ENCODE measurements around the gene PRAME.
"Not testable (repeated sequence)": the region's sequence is repeated elsewhere in the genome, so short reads cannot be mapped to it uniquely, and the experiment has no call there.

The PRAME gene

DNA sequence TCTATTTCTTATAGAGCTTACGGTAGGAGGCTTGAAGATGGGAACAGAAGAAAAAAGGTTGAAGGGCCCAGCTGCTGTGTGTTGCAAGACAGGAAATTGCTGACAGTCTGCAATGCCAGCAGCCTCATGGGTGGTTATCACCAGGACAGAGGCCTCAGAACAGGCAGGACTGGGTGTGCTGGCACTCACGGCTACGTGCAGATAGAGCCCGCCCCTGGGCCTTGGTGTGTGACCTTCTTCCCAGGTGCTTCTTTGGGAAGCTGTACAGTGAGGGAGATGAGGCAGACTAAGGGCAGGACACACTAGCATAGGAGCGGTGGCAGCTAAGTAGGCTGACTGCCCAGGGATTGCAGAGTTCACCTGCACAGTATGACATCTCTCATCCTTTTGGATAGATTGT is 12.6 kb downstream of the PRAME start:
- Histone ChIP-seq H3K9ac (ENCODE audit: low read depth, low read length) (no peak overlapping the region), H3K4me3 (ENCODE audit: low read length) (no peak overlapping the region)

DNA sequence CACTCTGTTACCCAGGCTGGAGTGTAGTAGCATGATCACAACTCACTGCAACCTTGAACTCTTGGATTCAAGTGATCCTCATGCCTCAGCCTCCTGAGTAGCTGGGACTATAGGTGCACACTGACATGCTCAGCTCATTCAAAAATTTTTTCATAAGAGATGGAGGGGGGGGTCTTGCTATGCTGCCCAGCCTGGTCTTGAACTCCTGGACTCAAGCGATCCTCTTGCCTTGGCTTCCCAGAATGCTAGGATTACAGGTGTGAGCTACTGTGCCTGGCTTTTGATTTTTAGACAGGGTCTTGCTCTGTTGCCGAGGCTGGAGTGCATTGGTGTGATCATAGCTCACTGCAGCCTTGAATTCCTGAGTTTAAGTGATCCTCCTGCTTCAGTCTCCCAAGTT is 14.0 kb downstream of the PRAME start:
- Histone ChIP-seq H3K27ac (ENCODE audit: low read length) (no peak overlapping the region), H3K4me3 (ENCODE audit: low read length) (no peak overlapping the region), H3K27me3 (ENCODE audit: insufficient read depth, low read length) (peaks cover 95% of the 10 kb centered on the region), H3K4me1 (ENCODE audit: insufficient read depth, low read length) (no peaks in the 10 kb centered on the region), H3K9me3 (ENCODE audit: insufficient read depth, low read depth, low read length) (no peaks in the 10 kb centered on the region), H3K9ac (ENCODE audit: low read depth, low read length) (no peak overlapping the region), H3K36me3 (ENCODE audit: insufficient read depth, low read depth, low read length) (no peaks in the 10 kb centered on the region)

More for the DNA sequence above, 12.6 kb downstream of the PRAME start:
- no peaks in the 10 kb centered on the region for H3K36me3 ChIP-seq (ENCODE audit: insufficient read depth, low read depth, low read length)
- no peaks in the 10 kb centered on the region for H3K4me1 ChIP-seq (ENCODE audit: insufficient read depth, low read length)
- H3K9me3 ChIP-seq (ENCODE audit: insufficient read depth, low read depth, low read length) = no peaks in the 10 kb centered on the region
- H3K27ac ChIP-seq (ENCODE audit: low read length) = no peak overlapping the region
- peaks cover 98% of the 10 kb centered on the region for H3K27me3 ChIP-seq (ENCODE audit: insufficient read depth, low read length)

DNA sequence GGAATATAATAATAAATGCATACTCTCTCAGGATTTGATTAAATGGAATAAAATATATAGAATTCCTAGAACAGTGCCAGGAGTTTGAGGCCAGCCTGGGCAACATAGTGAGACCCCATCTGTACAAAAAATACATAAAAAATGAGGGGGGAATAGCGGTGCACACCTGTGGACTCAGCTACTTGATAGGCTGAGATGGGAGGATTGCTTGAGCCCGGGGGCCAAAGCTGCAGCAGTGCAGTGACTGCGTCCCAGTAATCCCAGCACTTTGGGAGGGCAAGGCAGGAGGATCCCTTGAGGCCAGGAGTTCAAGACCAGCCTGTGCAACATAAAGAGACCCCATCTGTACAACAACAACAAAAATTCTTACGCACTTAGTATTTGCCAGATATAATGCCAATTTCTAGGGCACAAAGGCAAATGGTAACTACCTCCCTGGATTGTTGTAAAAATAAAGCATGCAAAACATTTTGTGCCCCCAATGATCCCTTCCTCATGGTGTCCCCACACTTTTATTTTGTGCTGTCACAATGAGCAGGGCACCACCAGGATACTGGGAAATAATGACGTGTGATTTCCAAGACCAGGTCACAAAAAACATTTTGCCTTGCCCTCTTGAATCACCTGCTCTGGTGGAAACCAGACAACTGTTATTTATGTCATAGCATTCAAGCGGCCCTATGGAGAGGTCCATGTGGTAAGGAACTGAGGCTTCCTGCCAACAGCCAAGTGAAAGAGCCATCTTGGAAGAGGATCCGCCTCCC is 20.7 kb downstream of the PRAME start:
- Histone ChIP-seq H3K27ac (ENCODE audit: low read length) (no peak overlapping the region), H3K9ac (ENCODE audit: low read depth, low read length) (no peak overlapping the region), H3K4me1 (ENCODE audit: insufficient read depth, low read length) (no peaks in the 10 kb centered on the region), H3K36me3 (ENCODE audit: insufficient read depth, low read depth, low read length) (no peaks in the 10 kb centered on the region), H3K27me3 (ENCODE audit: insufficient read depth, low read length) (peaks cover 87% of the 10 kb centered on the region), H3K9me3 (ENCODE audit: insufficient read depth, low read depth, low read length) (no peaks in the 10 kb centered on the region), H3K4me3 (ENCODE audit: low read length) (no peak overlapping the region)

DNA sequence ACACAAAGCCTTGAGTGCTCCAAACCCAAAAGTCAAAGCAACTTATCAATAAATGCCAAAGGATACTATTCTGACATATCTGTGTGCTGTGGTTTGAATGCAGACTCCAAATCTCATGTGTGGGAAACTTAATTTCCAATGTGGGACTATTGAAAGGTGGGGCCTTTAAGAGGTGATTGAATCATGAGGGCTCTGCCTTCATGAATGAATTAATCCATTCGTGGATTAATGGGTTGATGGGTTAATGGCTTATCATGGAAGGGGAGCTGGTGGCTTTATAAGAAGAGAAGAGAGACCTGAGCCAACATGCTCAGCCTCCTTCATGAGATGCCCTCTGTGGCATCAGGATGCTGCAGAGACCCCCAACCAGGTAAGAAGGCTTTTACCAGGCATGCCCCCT is 22.1 kb downstream of the PRAME start:
- H3K9ac ChIP-seq (ENCODE audit: low read depth, low read length) = no peak overlapping the region
- peaks cover 83% of the 10 kb centered on the region for H3K27me3 ChIP-seq (ENCODE audit: insufficient read depth, low read length)

DNA sequence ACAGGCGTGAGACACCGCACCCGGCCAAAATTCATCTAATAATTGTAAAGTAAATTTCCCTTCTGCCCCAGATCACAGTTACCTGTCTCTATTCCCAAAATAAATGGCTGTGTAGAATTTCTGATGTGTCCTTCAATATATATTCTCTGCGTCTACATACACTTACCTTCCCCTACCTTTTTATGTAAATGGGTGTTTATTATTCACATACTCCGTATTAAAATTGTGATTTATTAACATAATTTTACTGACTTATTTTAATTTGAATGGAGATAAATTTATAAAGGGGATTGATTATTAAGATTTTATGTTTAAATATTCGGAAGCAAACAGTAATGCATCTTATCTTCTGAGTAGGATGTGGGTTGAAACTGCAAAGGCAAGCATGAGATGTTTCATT is 22.6 kb downstream of the PRAME start:
- H3K27me3 ChIP-seq (ENCODE audit: insufficient read depth, low read length) = peaks cover 83% of the 10 kb centered on the region

More for the DNA sequence above, 22.1 kb downstream of the PRAME start:
- Histone ChIP-seq H3K36me3 (ENCODE audit: insufficient read depth, low read depth, low read length) (no peaks in the 10 kb centered on the region), H3K9me3 (ENCODE audit: insufficient read depth, low read depth, low read length) (no peaks in the 10 kb centered on the region), H3K4me3 (ENCODE audit: low read length) (no peak overlapping the region), H3K4me1 (ENCODE audit: insufficient read depth, low read length) (no peaks in the 10 kb centered on the region), H3K27ac (ENCODE audit: low read length) (no peak overlapping the region)

DNA sequence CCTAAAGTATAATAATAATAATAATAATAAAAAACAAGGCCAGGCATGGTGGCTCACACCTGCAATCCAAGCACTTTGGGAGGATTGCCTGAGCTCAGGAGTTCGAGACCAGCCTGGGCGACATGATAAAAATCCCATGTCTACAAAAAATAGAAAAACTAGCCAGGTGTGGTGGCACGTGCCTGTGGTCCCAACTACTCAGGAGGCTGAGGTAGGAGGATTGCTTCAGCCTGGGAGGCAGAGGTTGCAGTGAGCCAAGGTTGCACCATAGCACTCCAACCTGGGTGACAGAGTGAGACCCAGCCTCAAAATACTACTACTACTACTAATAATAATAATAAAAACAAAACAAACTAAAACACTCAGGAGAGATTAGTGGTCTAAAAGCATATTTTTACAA is 23.4 kb downstream of the PRAME start:
- Histone ChIP-seq H3K4me3 (ENCODE audit: low read length) (no peak overlapping the region), H3K36me3 (ENCODE audit: insufficient read depth, low read depth, low read length) (no peaks in the 10 kb centered on the region), H3K27ac (ENCODE audit: low read length) (no peak overlapping the region), H3K4me1 (ENCODE audit: insufficient read depth, low read length) (no peaks in the 10 kb centered on the region), H3K27me3 (ENCODE audit: insufficient read depth, low read length) (peaks cover 81% of the 10 kb centered on the region), H3K9ac (ENCODE audit: low read depth, low read length) (no peak overlapping the region), H3K9me3 (ENCODE audit: insufficient read depth, low read depth, low read length) (no peaks in the 10 kb centered on the region)

More for the DNA sequence above, 22.6 kb downstream of the PRAME start:
- H3K4me1 ChIP-seq (ENCODE audit: insufficient read depth, low read length) = no peaks in the 10 kb centered on the region
- H3K36me3 ChIP-seq (ENCODE audit: insufficient read depth, low read depth, low read length) = no peaks in the 10 kb centered on the region
- H3K4me3 ChIP-seq (ENCODE audit: low read length) = no peak overlapping the region
- H3K27ac ChIP-seq (ENCODE audit: low read length) = no peak overlapping the region
- H3K9ac ChIP-seq (ENCODE audit: low read depth, low read length) = no peak overlapping the region
- H3K9me3 ChIP-seq (ENCODE audit: insufficient read depth, low read depth, low read length) = no peaks in the 10 kb centered on the region

DNA sequence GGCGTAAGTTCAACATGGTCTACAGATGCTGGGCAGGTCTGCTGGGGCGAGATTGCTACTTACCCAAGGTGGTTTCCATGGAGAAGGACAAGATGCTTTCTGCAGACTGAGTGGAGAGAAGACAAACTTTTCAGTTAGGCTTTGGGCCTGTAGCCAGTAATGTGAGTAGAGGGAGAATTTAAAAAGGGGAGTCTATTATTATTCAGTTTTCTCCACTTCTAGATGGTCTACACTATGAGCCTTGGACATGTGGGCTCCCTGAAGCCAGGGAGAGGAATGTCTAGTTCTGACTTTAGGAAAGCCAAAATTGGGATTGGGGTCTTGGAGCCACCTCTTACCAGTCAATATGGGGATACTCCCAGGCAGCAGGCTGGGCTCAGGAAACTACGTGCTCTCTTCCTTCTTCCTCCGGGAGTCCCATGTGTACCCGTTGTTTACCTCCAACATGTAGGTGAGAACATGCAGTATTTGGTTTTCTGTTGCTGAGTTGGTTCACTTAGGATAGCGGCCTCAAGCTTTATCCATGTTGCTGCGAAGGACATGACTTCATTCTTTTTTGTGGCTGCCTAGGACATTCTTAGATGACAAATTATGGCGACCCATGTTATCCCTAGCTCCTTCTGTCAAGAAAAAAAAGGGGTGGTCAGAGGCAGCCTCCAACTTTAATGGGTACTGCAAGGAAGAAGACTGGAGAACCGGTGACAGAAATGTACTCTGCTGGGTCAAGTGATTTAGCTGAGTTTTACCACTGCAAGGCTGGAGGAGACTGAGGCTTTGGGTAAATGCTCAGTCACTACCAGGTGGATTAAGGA is 24.3 kb downstream of the PRAME start:
- H3K4me3 ChIP-seq (ENCODE audit: low read length) = no peak overlapping the region
- no peak overlapping the region for H3K27ac ChIP-seq (ENCODE audit: low read length)
- H3K27me3 ChIP-seq (ENCODE audit: insufficient read depth, low read length) = peaks cover 75% of the 10 kb centered on the region
- no peaks in the 10 kb centered on the region for H3K9me3 ChIP-seq (ENCODE audit: insufficient read depth, low read depth, low read length)
- H3K9ac ChIP-seq (ENCODE audit: low read depth, low read length) = no peak overlapping the region
- H3K4me1 ChIP-seq (ENCODE audit: insufficient read depth, low read length) = no peaks in the 10 kb centered on the region
- no peaks in the 10 kb centered on the region for H3K36me3 ChIP-seq (ENCODE audit: insufficient read depth, low read depth, low read length)

DNA sequence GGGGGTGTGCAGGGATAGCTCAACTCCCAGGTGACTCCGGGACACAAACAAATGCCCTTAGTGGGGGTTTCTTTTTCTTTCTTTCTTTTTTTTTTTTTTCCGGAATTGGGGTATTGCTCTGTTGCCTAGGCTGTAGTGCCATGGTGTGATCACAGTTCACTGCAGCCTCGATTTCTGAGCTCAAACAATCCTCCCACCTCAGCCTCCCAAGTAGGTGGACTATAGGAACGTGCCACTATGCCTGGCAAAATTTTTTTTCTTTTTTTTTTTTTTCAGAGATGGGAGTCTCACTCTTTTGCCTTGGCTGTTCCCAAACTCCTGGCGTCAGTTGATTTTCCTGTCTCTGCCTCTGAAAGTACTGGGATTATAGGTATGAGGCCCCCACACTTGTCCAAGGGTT is 25.2 kb downstream of the PRAME start:
- no peaks in the 10 kb centered on the region for H3K4me1 ChIP-seq (ENCODE audit: insufficient read depth, low read length)
- no peaks in the 10 kb centered on the region for H3K36me3 ChIP-seq (ENCODE audit: insufficient read depth, low read depth, low read length)
- H3K9me3 ChIP-seq (ENCODE audit: insufficient read depth, low read depth, low read length) = no peaks in the 10 kb centered on the region
- H3K4me3 ChIP-seq (ENCODE audit: low read length) = no peak overlapping the region
- no peak overlapping the region for H3K9ac ChIP-seq (ENCODE audit: low read depth, low read length)
- H3K27ac ChIP-seq (ENCODE audit: low read length) = no peak overlapping the region
- H3K27me3 ChIP-seq (ENCODE audit: insufficient read depth, low read length) = peaks cover 73% of the 10 kb centered on the region

DNA sequence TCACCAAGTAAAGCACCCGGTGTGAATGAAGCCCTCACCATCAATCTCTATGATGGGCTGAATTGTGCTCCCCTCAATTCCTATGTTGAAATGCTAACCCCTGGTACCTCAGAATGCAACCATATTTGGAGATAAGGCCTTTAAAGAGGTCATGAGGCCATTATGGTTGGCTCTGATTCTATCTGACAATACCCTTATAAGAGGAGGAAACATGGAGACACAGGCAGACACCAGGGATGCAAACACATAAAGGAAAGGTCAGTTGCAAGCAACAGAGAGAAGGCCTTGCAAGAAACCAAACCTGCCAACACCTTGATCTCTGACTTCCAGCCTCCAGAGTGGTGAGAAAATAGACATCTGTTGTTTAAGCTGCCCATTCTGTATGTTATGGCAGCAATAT is 25.6 kb downstream of the PRAME start:
- no peak overlapping the region for H3K9ac ChIP-seq (ENCODE audit: low read depth, low read length)
- no peaks in the 10 kb centered on the region for H3K9me3 ChIP-seq (ENCODE audit: insufficient read depth, low read depth, low read length)
- H3K27ac ChIP-seq (ENCODE audit: low read length) = no peak overlapping the region
- peaks cover 73% of the 10 kb centered on the region for H3K27me3 ChIP-seq (ENCODE audit: insufficient read depth, low read length)
- H3K36me3 ChIP-seq (ENCODE audit: insufficient read depth, low read depth, low read length) = no peaks in the 10 kb centered on the region
- no peak overlapping the region for H3K4me3 ChIP-seq (ENCODE audit: low read length)
- H3K4me1 ChIP-seq (ENCODE audit: insufficient read depth, low read length) = no peaks in the 10 kb centered on the region

DNA sequence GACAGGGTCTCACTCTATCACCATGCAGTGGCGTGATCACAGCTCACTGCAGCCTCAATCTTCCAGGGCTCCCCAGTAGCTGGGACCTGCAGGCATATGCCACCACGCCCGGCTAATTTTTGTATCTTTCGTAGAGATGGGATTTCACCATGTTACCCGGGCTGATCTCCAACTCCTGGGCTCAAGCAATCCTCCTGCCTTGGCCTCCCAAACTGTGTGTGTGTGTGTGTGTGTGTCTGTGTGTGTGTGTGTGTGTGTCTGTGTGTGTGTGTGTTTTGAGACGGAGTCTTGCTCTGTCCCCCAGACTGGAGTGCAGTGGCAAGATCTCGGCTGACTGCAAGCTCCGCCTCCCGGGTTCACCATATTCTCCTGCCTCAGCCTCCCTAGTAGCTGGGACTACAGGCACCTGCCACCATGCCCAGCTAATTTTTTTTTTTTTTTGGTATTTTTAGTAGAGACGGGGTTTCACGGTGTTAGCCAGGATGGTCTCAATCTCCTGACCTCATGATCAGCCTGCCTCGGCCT is 26.5 kb downstream of the PRAME start:
- H3K27me3 ChIP-seq (ENCODE audit: insufficient read depth, low read length) = peaks cover 70% of the 10 kb centered on the region
- not testable (repeated sequence) for H3K9me3 ChIP-seq (ENCODE audit: insufficient read depth, low read depth, low read length); H3K4me3 ChIP-seq (ENCODE audit: low read length); H3K9ac ChIP-seq (ENCODE audit: low read depth, low read length); H3K36me3 ChIP-seq (ENCODE audit: insufficient read depth, low read depth, low read length); H3K4me1 ChIP-seq (ENCODE audit: insufficient read depth, low read length); H3K27ac ChIP-seq (ENCODE audit: low read length)

DNA sequence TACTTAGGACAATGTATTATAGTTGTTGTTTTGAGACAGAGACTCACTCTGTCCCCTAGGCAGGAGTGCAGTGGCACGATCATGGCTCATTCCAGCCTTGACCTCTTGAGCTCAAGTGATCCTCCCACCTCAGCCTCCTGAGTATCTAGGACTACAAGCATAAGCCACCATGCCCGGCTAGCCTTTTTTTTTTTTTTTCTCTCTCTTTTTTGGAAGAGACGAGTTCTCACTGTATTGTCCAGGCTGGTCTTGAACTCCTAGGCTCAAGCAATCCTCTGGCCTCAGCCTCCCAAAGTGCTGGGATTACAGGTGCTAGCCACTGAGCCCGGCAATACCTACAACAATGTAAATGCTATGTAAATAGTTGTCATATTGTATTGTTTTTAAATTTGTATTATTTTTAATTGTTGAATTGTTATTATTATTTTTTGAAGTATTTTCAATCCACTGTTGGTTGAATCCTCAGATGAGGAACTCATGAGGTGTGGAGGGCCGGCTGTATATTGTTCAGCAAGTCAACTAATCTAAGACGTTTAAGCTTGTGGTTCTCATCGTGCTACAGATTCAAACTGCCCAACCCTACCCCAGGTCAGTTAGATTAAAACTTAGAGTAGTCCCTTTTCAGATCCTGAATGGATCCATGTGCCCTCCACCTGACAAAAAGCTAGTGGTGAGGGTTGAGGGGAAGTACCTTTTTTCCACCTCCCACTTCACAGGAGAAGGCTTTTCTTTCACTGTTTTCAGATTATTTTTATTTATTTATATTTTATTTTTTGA is 27.1 kb downstream of the PRAME start:
- Histone ChIP-seq H3K27ac (ENCODE audit: low read length) (no peak overlapping the region), H3K4me3 (ENCODE audit: low read length) (no peak overlapping the region), H3K4me1 (ENCODE audit: insufficient read depth, low read length) (no peaks in the 10 kb centered on the region), H3K9ac (ENCODE audit: low read depth, low read length) (no peak overlapping the region), H3K36me3 (ENCODE audit: insufficient read depth, low read depth, low read length) (no peaks in the 10 kb centered on the region), H3K9me3 (ENCODE audit: insufficient read depth, low read depth, low read length) (no peaks in the 10 kb centered on the region), H3K27me3 (ENCODE audit: insufficient read depth, low read length) (peaks cover 63% of the 10 kb centered on the region)
